Hypothalamus (tissue), 51 donors: ENCODE results near the gene PTPN20.

ENCODE experiments used
- DNase-seq, 51 donors: peaks; one replicate each; lab custom pipeline; 2025; lab: John Stamatoyannopoulos, UW

PTPN20 gene

GRCh38 chr10:47019155-47020145 is 108.2 kb downstream of the PTPN20 start:
- DNase-seq: no peak

- no peak for DNase-seq
These were observed 109.2 kb downstream of the PTPN20 start for GRCh38 chr10:47020471-47020870.

GRCh38 chr10:47021850-47022249 is 110.6 kb downstream of the PTPN20 start:
- no peak for DNase-seq

GRCh38 chr10:47022311-47023131 is 111.3 kb downstream of the PTPN20 start:
- no peak for DNase-seq

GRCh38 chr10:47023237-47024045 is 112.2 kb downstream of the PTPN20 start:
- no peak for DNase-seq

GRCh38 chr10:47024046-47024322 is 112.8 kb downstream of the PTPN20 start:
- no peak for DNase-seq

- peak in 34 of 51 donors; percentile 6 to 72 (median 47) for DNase-seq
These were observed 113.4 kb downstream of the PTPN20 start for GRCh38 chr10:47024399-47025252.

GRCh38 chr10:47025253-47025539 is 114.0 kb downstream of the PTPN20 start:
- DNase-seq: no peak

- DNase-seq: no peak
These were observed 114.5 kb downstream of the PTPN20 start for GRCh38 chr10:47025540-47026300.

- no peak for DNase-seq
These were observed 115.3 kb downstream of the PTPN20 start for GRCh38 chr10:47026301-47027107.

GRCh38 chr10:47027108-47027783 is 116.0 kb downstream of the PTPN20 start:
- no peak for DNase-seq

- DNase-seq: no peak
These were observed 116.6 kb downstream of the PTPN20 start for GRCh38 chr10:47027784-47028260.

- DNase-seq: no peak
These were observed 117.2 kb downstream of the PTPN20 start for GRCh38 chr10:47028466-47028865.

- no peak for DNase-seq
These were observed 118.2 kb downstream of the PTPN20 start for GRCh38 chr10:47029181-47030009.

GRCh38 chr10:47030191-47030703 is 119.0 kb downstream of the PTPN20 start:
- DNase-seq: no peak

- no peak for DNase-seq
These were observed 120.1 kb downstream of the PTPN20 start for GRCh38 chr10:47031211-47031900.
